Activated CD4-positive, alpha-beta T cell treated with anti-CD3 and anti-CD28 coated beads for 36 hours (primary cell): ENCODE results near the gene NTM. TPM values are rescaled to one million over a fixed set of nuclear protein-coding genes. Genes with fewer than 3 reads are reported as not detected.
"Not testable (repeated sequence)": the region's sequence is repeated elsewhere in the genome, so short reads cannot be mapped to it uniquely, and the experiment has no call there.

Source experiments
- ATAC-seq: fragments of 200-7000 bp; cut with Tn5 transposase; one replicate; pipeline ENCODE4 v1.10.0; 2021; ENCODE audit warnings: mild to moderate bottlenecking, moderate library complexity
- CTCF ChIA-PET: fragments of 350-600 bp; sonication (Branson Sonifier 250); formaldehyde crosslinking; loops from one replicate; lab custom pipeline; 2021; ENCODE audit warnings: antibody characterized with exemption; lab: Charles Lee
- POLR2A ChIA-PET: fragments of 350-600 bp; sonication (Branson Sonifier 250); formaldehyde crosslinking; loops from one replicate; lab custom pipeline; 2021; ENCODE audit warnings: antibody characterized with exemption, inconsistent platforms; lab: Charles Lee
- DNase-seq: peaks from one replicate; pipeline ENCODE4 v3.0.0-alpha.2; 2020
- H3K27ac Mint-ChIP-seq: one replicate; pipeline ENCODE4 v1.8.0; 2021; ENCODE audit warnings: mixed read lengths
- H3K27me3 Mint-ChIP-seq: one replicate; pipeline ENCODE4 v1.8.0; 2021; ENCODE audit warnings: mixed read lengths
- H3K36me3 Mint-ChIP-seq: one replicate; pipeline ENCODE4 v1.8.0; 2021; ENCODE audit warnings: low read depth, mixed read lengths
- H3K4me1 Mint-ChIP-seq: one replicate; pipeline ENCODE4 v1.8.0; 2021; ENCODE audit warnings: mixed read lengths
- H3K4me3 Mint-ChIP-seq: one replicate; pipeline ENCODE4 v1.8.0; 2021; ENCODE audit warnings: mild to moderate bottlenecking, moderate library complexity, mixed read lengths
- H3K9me3 Mint-ChIP-seq: one replicate; pipeline ENCODE4 v1.8.0; 2021; ENCODE audit warnings: low read depth, mixed read lengths
- intact Hi-C, 2 experiments: fragments of 100-400 bp; cut with DNase I in 1 of 2; cut with micrococcal nuclease in 1 of 2; formaldehyde crosslinking; loops; one replicate each; pipeline versions ENCODE4 v1.14.2 to v1.15.1; 2022 to 2024; cut with DNase I, micrococcal nuclease
- total RNA-seq, 2 experiments: library from RNA; stranded (reverse); gene quantifications; one replicate each; pipeline ENCODE4 v1.2.3, GENCODE V29; 2021

NTM gene
- total RNA-seq, 2 experiments from 2014 or later, result not detected

- intact Hi-C loops, result no loop called here
- peaks cover 3% of the 10 kb centered on the region for H3K27me3 Mint-ChIP-seq
- H3K4me1 Mint-ChIP-seq, result no peaks in the 10 kb centered on the region
- ATAC-seq (no peak), DNase-seq (no peak)
- H3K4me3 Mint-ChIP-seq, result no peak overlapping the region
- POLR2A ChIA-PET, result no interaction called here
- no peaks in the 10 kb centered on the region for H3K9me3 Mint-ChIP-seq
- H3K27ac Mint-ChIP-seq, result no peak overlapping the region
- CTCF ChIA-PET, result interaction anchor here (0.6 kb wide), 1 partner anchor 37 kb away, joined by 3 read pairs; no protein-coding TSS in a partner anchor
- H3K36me3 Mint-ChIP-seq, result no peaks in the 10 kb centered on the region
Measured at GRCh38 chr11:132347156-132348090, 977.0 kb downstream of the NTM start.

GRCh38 chr11:132349811-132350733, 979.7 kb downstream of the NTM start:
- H3K4me3 Mint-ChIP-seq, result no peak overlapping the region
- DNase-seq (no peak), ATAC-seq (no peak)
- no peaks in the 10 kb centered on the region for H3K27me3 Mint-ChIP-seq
- H3K27ac Mint-ChIP-seq, result no peak overlapping the region
- intact Hi-C loops, result no loop called here
- CTCF ChIA-PET, result no interaction called here
- H3K9me3 Mint-ChIP-seq, result no peaks in the 10 kb centered on the region
- POLR2A ChIA-PET, result no interaction called here
- no peaks in the 10 kb centered on the region for H3K4me1 Mint-ChIP-seq
- H3K36me3 Mint-ChIP-seq, result no peaks in the 10 kb centered on the region

GRCh38 chr11:132351050-132351449, 980.6 kb downstream of the NTM start:
- intact Hi-C loops, result no loop called here
- no peak for DNase-seq
- Mint-ChIP-seq H3K27me3 (no peaks in the 10 kb centered on the region), H3K4me1 (no peaks in the 10 kb centered on the region), H3K9me3 (no peaks in the 10 kb centered on the region), H3K27ac (no peak overlapping the region), H3K4me3 (no peak overlapping the region), H3K36me3 (no peaks in the 10 kb centered on the region)
- ChIA-PET CTCF (interaction anchor here (0.6 kb wide), 1 partner anchor 17 kb away, joined by 3 read pairs; no protein-coding TSS in a partner anchor), POLR2A (no interaction called here)
- no peak for ATAC-seq

- intact Hi-C loops, result no loop called here
- Mint-ChIP-seq H3K4me3 (no peak overlapping the region), H3K27ac (no peak overlapping the region), H3K4me1 (peaks cover 2% of the 10 kb centered on the region), H3K9me3 (no peaks in the 10 kb centered on the region), H3K36me3 (no peaks in the 10 kb centered on the region), H3K27me3 (no peaks in the 10 kb centered on the region)
- no peak for DNase-seq
- ATAC-seq, result no peak
- POLR2A ChIA-PET, result no interaction called here
- CTCF ChIA-PET, result no interaction called here
Measured at GRCh38 chr11:132352497-132352896, 982.1 kb downstream of the NTM start.

GRCh38 chr11:132353255-132353654, 982.8 kb downstream of the NTM start:
- H3K4me3 Mint-ChIP-seq, result no peak overlapping the region
- no peaks in the 10 kb centered on the region for H3K27me3 Mint-ChIP-seq
- H3K27ac Mint-ChIP-seq, result no peak overlapping the region
- ATAC-seq (no peak), DNase-seq (no peak)
- POLR2A ChIA-PET, result no interaction called here
- no peaks in the 10 kb centered on the region for H3K36me3 Mint-ChIP-seq
- no peaks in the 10 kb centered on the region for H3K9me3 Mint-ChIP-seq
- CTCF ChIA-PET, result no interaction called here
- peaks cover 7% of the 10 kb centered on the region for H3K4me1 Mint-ChIP-seq
- intact Hi-C loops, result no loop called here

GRCh38 chr11:132357811-132358572, 987.6 kb downstream of the NTM start:
- Mint-ChIP-seq H3K27me3 (no peaks in the 10 kb centered on the region), H3K27ac (no peak overlapping the region), H3K4me1 (peaks cover 15% of the 10 kb centered on the region), H3K36me3 (no peaks in the 10 kb centered on the region), H3K9me3 (peaks cover 4% of the 10 kb centered on the region), H3K4me3 (no peak overlapping the region)
- ChIA-PET POLR2A (no interaction called here), CTCF (no interaction called here)
- intact Hi-C loops, result no loop called here
- ATAC-seq (peak; percentile 51), DNase-seq (peak; percentile 9)

- POLR2A ChIA-PET, result no interaction called here
- Mint-ChIP-seq H3K27me3 (no peaks in the 10 kb centered on the region), H3K4me1 (peaks cover 15% of the 10 kb centered on the region), H3K36me3 (no peaks in the 10 kb centered on the region), H3K9me3 (peaks cover 4% of the 10 kb centered on the region), H3K4me3 (no peak overlapping the region), H3K27ac (no peak overlapping the region)
- CTCF ChIA-PET, result no interaction called here
- ATAC-seq (no peak), DNase-seq (no peak)
- intact Hi-C loops, result no loop called here
Measured at GRCh38 chr11:132358573-132358953, 988.1 kb downstream of the NTM start.

- intact Hi-C loops, result no loop called here
- no peak for DNase-seq
- H3K27ac Mint-ChIP-seq, result no peak overlapping the region
- peaks cover 15% of the 10 kb centered on the region for H3K4me1 Mint-ChIP-seq
- peaks cover 7% of the 10 kb centered on the region for H3K9me3 Mint-ChIP-seq
- POLR2A ChIA-PET, result no interaction called here
- no peak overlapping the region for H3K4me3 Mint-ChIP-seq
- H3K27me3 Mint-ChIP-seq, result no peaks in the 10 kb centered on the region
- CTCF ChIA-PET, result no interaction called here
- H3K36me3 Mint-ChIP-seq, result no peaks in the 10 kb centered on the region
- ATAC-seq, result no peak
Measured at GRCh38 chr11:132361011-132361550, 990.7 kb downstream of the NTM start.

- Mint-ChIP-seq H3K4me1 (peaks cover 1% of the 10 kb centered on the region), H3K27ac (no peak overlapping the region), H3K9me3 (peaks cover 11% of the 10 kb centered on the region), H3K27me3 (peaks cover 3% of the 10 kb centered on the region), H3K36me3 (no peaks in the 10 kb centered on the region), H3K4me3 (no peak overlapping the region)
- ChIA-PET POLR2A (no interaction called here), CTCF (interaction anchor here (0.7 kb wide), 2 partner anchors 10 to 17 kb away, joined by 3 to 4 read pairs; no protein-coding TSS in a partner anchor)
- no peak for ATAC-seq
- intact Hi-C loops, result no loop called here
- no peak for DNase-seq
Measured at GRCh38 chr11:132365650-132366049, 995.2 kb downstream of the NTM start.

GRCh38 chr11:132367293-132367692, 996.9 kb downstream of the NTM start:
- Mint-ChIP-seq H3K36me3 (no peaks in the 10 kb centered on the region), H3K27ac (no peak overlapping the region), H3K9me3 (peaks cover 8% of the 10 kb centered on the region), H3K4me1 (no peaks in the 10 kb centered on the region), H3K27me3 (peaks cover 3% of the 10 kb centered on the region), H3K4me3 (no peak overlapping the region)
- DNase-seq (no peak), ATAC-seq (no peak)
- POLR2A ChIA-PET, result no interaction called here
- intact Hi-C loops, result no loop called here
- CTCF ChIA-PET, result interaction anchor here (0.6 kb wide), 1 partner anchor 253 kb away, joined by 3 read pairs; no protein-coding TSS in a partner anchor

GRCh38 chr11:132370114-132370513, 999.7 kb downstream of the NTM start:
- H3K27ac Mint-ChIP-seq, H3K27me3 Mint-ChIP-seq, POLR2A ChIA-PET, CTCF ChIA-PET, ATAC-seq, H3K9me3 Mint-ChIP-seq, H3K36me3 Mint-ChIP-seq, DNase-seq, H3K4me3 Mint-ChIP-seq, H3K4me1 Mint-ChIP-seq, intact Hi-C loops: not testable (repeated sequence)
